Thyroid gland (tissue), 4 donors: ENCODE measurements around the gene FRAS1. TPM values are rescaled to one million over a fixed set of nuclear protein-coding genes. Genes with fewer than 3 reads are reported as not detected.
A peak's percentile ranks its signal among the peaks of the same experiment; 100 is the strongest.

Experiments used
- DNase-seq, 2 donors: peaks; one replicate each; pipeline ENCODE4 v3.0.0-alpha.2; 2019
- H3K27ac ChIP-seq, 3 donors: fragments of 200-600 bp; sonication (generic); 1 replicate in 2 of 3; 2 replicates in 1 of 3; pipeline ENCODE4 v1.5.1; 2016 to 2019; ENCODE audit warnings: mild to moderate bottlenecking in 1 of 3, moderate library complexity in 1 of 3
- H3K27me3 ChIP-seq: fragments of 200-600 bp; sonication (generic); one replicate; pipeline ENCODE4 v1.5.1; 2019
- H3K36me3 ChIP-seq, 2 donors: fragments of 200-600 bp; sonication (generic); one replicate each; pipeline ENCODE4 v1.5.1; 2016 to 2019
- H3K4me1 ChIP-seq, 2 donors: fragments of 200-600 bp; sonication (generic); one replicate each; pipeline ENCODE4 v1.5.1; 2017 to 2019
- H3K4me3 ChIP-seq, 3 donors: fragments of 200-600 bp; sonication (generic); replicated peaks in 1 of 3; 1 replicate in 2 of 3; 2 replicates in 1 of 3; pipeline ENCODE4 v1.5.1; 2016; ENCODE audit warnings: mild to moderate bottlenecking in 1 of 3
- H3K9me3 ChIP-seq: fragments of 200-600 bp; sonication (generic); one replicate; pipeline ENCODE4 v1.5.1; 2017
- CTCF ChIP-seq, 6 experiments: fragments of 200-600 bp in 3 of 6; fragments of 450-650 bp in 3 of 6; sonication (generic) in 3 of 6; IDR thresholded peaks; one replicate each; pipeline ENCODE4 v1.5.1; 2016 to 2019; ENCODE audit warnings: antibody characterized with exemption in 6 of 6, mild to moderate bottlenecking in 2 of 6, inconsistent platforms in 1 of 6, moderate library complexity in 1 of 6
- POLR2A ChIP-seq, 2 donors: fragments of 450-650 bp; IDR thresholded peaks; one replicate each; pipeline ENCODE4 v1.6.1; 2017; ENCODE audit warnings: antibody characterized with exemption in 2 of 2, mild to moderate bottlenecking in 2 of 2, moderate library complexity in 1 of 2
- WGBS, 2 donors: methylation state at CpG; one replicate each; pipeline ENCODE4 v1.1.5; 2017; 5-methylcytosine and 5-hydroxymethylcytosine counted together
- intact Hi-C: fragments of 100-400 bp; cut with DNase I; formaldehyde crosslinking; loops from one replicate; pipeline ENCODE4 v1.15.1; 2023
- total RNA-seq, 4 donors: library from RNA; depleted of rRNA; stranded (reverse); fragments of >200 nt; gene quantifications; one replicate each; pipeline ENCODE4 v1.2.3, GENCODE V29; 2016

The FRAS1 gene
- total RNA-seq, 4 donors from 2014 or later: 25.4 to 42.3 (median 31.7) TPM

GRCh38 chr4:78517050-78517652, 460.0 kb downstream of the FRAS1 start:
- Histone ChIP-seq H3K4me1 (peaks cover 3 to 5% of the 10 kb centered on the region in 2 donors), H3K9me3 (no peaks in the 10 kb centered on the region), H3K4me3 (no peak overlapping the region), H3K27ac (peak overlapping the region in 1 of 3 donors; percentile 18), H3K36me3 (no peaks in the 10 kb centered on the region), H3K27me3 (no peaks in the 10 kb centered on the region)
- peak in 4 of 6 experiments; percentile 36 to 71 (median 66) for TF ChIP-seq CTCF (IDR thresholded peaks at IDR 0.05)
- TF ChIP-seq POLR2A (IDR thresholded peaks at IDR 0.05): no peak
- intact Hi-C loops: loop anchor here (10.0 kb wide), 1 partner anchor 552 kb away; no protein-coding TSS in a partner anchor
- no peak for DNase-seq
- 20 to 26% methylated on average over 3 of the region's 3 CpGs for WGBS, 2 donors

GRCh38 chr4:78518561-78518960, 461.4 kb downstream of the FRAS1 start:
- peaks cover 0 to 5% of the 10 kb centered on the region in 2 donors for H3K4me1 ChIP-seq
- no peak overlapping the region for H3K27ac ChIP-seq
- intact Hi-C loops: loop anchor here (10.0 kb wide), 1 partner anchor 554 kb away; no protein-coding TSS in a partner anchor
- no peak overlapping the region for H3K4me3 ChIP-seq
- no peaks in the 10 kb centered on the region for H3K27me3 ChIP-seq
- no peaks in the 10 kb centered on the region for H3K9me3 ChIP-seq
- WGBS, 2 donors: 58 to 63% methylated on average over 3 of the region's 3 CpGs
- H3K36me3 ChIP-seq: no peaks in the 10 kb centered on the region
- DNase-seq: peak in 1 of 2 donors; percentile 5
- TF ChIP-seq CTCF (IDR thresholded peaks at IDR 0.05) (no peak), POLR2A (IDR thresholded peaks at IDR 0.05) (no peak)

GRCh38 chr4:78519962-78520361, 462.8 kb downstream of the FRAS1 start:
- peaks cover 1 to 5% of the 10 kb centered on the region in 2 donors for H3K4me1 ChIP-seq
- WGBS, 2 donors: 77 to 82% methylated on average over 3 of the region's 3 CpGs
- no peak overlapping the region for H3K27ac ChIP-seq
- H3K4me3 ChIP-seq: no peak overlapping the region
- intact Hi-C loops: loop anchor here (10.0 kb wide), 1 partner anchor 555 kb away; no protein-coding TSS in a partner anchor
- DNase-seq: no peak
- no peaks in the 10 kb centered on the region for H3K9me3 ChIP-seq
- no peaks in the 10 kb centered on the region for H3K36me3 ChIP-seq
- H3K27me3 ChIP-seq: no peaks in the 10 kb centered on the region
- TF ChIP-seq POLR2A (IDR thresholded peaks at IDR 0.05) (no peak), CTCF (IDR thresholded peaks at IDR 0.05) (no peak)

- intact Hi-C loops: no loop called here
Measured at GRCh38 chr4:78520808-78521226, 463.7 kb downstream of the FRAS1 start.

More at GRCh38 chr4:78520808-78521226, 463.7 kb downstream of the FRAS1 start:
- H3K4me3 ChIP-seq: no peak overlapping the region
- H3K9me3 ChIP-seq: no peaks in the 10 kb centered on the region
- no peaks in the 10 kb centered on the region for H3K36me3 ChIP-seq
- H3K4me1 ChIP-seq: peaks cover 5 to 8% of the 10 kb centered on the region in 2 donors
- no peak for TF ChIP-seq CTCF (IDR thresholded peaks at IDR 0.05)
- TF ChIP-seq POLR2A (IDR thresholded peaks at IDR 0.05): no peak
- H3K27ac ChIP-seq: no peak overlapping the region
- H3K27me3 ChIP-seq: no peaks in the 10 kb centered on the region
- WGBS, 2 donors: 65 to 68% methylated on average over 3 of the region's 3 CpGs
- no peak for DNase-seq
